GM21576 (cell line): ENCODE results near the gene COQ8B.
"Not testable (repeated sequence)": the region's sequence is repeated elsewhere in the genome, so short reads cannot be mapped to it uniquely, and the experiment has no call there.

Source experiments
- ATAC-seq: cut with Tn5 transposase; IDR thresholded peaks from one replicate; pipeline ENCODE4 v1.9.1; 2021; ENCODE audit warnings: mild to moderate bottlenecking, moderate library complexity; ENCODE audit not compliant: unreplicated experiment

COQ8B gene

GRCh38 chr19:40742886-40743285 is 26.2 kb upstream of the COQ8B start:
- no peak for ATAC-seq

DNA sequence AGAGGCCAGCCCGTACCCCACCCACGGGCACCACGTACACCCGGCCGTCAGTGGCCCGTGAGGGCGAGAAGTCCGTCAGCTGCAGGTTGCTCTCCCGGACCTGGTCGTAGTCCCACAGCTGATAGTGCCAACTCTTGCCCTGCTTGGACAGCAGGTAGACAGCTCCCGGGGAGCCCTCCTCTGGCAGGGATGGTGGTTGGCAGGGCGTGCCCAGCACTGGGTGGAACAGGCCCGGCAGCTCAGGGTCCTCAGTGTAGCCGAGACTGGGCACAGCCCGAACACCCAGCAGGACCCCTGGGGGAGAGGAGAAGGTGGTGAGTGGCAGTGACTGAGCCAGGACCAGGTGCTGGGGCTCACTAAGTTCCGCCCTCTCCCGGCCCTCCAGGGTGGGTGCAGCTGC is 25.8 kb upstream of the COQ8B start:
- no peak for ATAC-seq

DNA sequence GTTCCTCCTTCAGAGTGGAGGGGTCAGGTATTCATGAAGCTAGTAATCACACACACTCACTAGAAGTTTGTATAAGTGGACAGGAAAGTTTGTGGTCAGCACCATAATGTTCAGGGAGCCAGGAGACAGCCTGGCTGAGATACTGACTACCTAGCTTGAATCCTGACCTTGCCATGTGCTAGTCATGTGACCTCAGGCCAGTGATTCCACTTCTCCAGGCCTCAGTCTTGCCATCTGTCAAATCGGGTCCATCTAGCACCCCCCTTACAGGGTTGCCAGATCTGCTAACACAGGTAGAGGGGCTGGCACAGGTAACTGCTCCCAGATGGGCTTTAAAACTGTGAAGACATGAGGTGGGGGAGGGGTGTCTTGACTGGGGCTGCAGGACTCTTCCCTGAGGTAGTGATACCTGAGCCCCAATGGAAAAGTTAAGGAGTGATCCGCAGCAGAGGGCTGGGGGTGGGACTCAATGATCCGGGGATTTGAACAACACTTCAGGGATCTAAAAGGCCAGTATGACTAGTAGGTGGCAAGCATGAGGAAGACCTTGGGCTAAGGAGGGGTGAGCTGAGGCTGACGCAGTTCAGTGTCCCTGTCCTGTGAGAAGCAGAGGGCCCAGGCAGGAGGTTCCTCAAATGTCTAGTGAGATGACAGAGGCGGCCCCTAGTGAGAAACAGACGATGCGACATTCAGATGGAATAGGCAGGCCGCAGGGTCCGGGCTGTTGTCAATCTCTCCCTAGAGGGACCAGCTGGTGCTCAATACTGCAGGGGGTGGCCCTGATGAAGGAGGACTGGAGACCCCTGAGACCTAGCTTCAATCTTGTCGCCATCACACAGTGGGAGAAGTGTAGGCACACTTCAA is 25.1 kb upstream of the COQ8B start:
- no peak for ATAC-seq

DNA sequence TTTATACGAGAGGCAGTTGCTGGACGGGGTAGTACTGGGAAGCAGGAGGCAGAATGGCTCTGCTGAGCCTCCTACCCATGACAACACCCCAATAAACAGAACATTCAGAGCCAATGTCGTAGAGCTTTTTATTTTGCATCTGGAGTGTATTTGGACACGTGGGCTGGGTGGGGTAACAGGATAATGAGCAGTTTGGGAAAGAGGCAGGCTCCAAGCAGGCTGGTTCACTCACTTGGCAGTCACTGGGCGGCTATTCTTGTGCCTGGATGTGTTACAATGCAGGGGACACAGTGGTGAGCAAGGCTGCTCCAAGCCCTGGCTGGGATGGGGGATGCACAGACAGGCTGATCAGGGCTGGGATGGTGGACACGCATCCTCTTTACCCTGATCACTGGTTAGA is 24.1 kb upstream of the COQ8B start:
- no peak for ATAC-seq

- ATAC-seq = no peak
Measured at GRCh38 chr19:40739871-40740703, 23.4 kb upstream of the COQ8B start.

DNA sequence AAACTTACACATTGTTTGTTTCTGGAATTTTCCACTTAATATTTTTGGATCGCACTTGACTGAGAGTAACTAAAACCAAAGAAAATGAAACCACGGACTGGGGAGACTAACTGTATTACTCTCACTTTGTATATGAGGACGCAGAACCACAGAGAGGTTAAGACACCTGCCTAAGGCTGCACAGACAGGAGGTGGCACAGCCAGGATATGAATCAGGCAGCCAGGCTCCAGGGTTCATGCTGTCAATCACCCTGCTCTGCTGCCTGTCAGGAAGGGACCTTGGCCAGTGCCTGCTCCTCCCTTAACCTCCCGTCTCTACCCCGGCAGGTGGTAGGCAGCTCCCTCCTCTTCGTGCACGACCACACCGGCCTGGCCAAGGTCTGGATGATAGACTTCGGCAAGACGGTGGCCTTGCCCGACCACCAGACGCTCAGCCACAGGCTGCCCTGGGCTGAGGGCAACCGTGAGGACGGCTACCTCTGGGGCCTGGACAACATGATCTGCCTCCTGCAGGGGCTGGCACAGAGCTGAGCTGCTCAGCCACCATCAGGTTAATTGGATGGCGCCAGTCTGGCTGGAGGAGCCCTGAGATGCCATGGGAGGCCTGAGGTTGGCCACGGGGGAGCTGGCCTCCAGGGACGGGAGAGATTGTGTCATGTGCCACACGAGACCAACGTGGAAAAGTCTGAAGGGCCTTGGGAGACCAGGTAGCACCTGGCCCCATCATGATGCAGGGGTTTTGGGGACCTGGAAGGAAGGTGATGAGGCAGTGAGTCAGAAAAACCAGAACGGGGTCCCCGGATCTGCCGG is 22.5 kb upstream of the COQ8B start:
- ATAC-seq = no peak

DNA sequence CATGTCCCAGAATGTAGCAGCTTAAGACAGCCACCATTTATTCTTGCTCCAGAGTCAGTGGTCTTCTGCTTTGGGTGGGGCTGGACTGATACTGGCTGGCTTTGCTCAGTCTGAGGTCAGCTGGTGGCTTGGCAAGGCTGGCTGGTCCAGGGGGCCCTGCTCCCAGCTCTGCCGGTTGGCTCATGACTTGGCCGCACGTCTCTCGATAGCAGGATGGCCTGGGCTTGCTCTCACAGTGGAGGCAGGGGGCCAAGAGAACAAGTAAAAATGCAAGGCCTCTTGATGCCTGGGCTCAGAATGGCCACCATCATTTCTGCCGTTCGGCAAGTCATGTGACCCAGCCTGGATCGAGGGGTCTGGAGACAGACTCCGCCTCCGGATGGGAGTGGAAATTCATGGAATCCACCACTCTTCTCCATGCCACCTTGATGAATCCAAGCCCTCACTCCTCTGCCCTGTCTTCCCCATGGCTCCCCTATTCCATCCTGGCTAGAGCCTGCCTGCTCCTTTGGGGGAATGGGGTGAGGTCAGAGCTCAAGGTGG is 20.5 kb upstream of the COQ8B start:
- no peak for ATAC-seq

DNA sequence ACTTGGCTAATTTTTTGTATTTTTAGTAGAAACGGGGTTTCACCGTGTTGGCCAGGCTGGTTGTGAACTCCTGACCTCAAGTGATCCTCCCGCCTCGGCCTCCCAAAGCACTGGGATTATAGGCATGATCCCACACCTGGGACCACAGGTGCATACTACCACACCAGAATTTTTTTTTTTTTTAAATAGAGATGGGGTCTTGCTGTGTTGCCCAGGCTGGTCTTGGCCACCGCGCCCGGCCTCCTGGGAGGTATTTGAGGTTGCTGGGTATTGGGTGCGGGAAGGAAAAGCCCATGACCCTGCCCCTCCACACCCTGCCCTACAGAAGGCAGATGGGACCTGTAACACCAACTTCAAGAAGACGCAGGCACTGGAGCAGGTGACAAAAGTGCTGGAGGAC is 20.0 kb upstream of the COQ8B start:
- no peak for ATAC-seq

GRCh38 chr19:40735013-40735771 is 18.5 kb upstream of the COQ8B start:
- ATAC-seq = no peak

DNA sequence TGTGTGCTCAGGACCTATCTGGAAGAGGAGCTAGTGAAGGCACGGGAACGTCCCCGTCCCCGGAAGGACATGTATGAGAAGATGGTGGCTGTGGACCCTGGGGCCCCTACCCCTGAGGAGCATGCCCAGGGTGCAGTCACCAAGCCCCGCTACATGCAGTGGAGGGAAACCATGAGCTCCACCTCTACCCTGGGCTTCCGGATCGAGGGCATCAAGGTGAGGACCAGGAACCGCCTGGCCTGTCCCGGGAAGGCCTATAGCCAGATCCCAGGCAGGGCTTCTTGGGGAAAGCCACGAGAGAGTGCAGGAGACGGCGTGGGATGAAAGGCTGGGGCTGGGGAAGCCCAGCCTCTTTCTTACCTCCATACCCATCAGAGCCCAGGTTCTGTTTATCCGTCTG is 16.5 kb upstream of the COQ8B start:
- no peak for ATAC-seq

GRCh38 chr19:40732304-40732703 is 15.6 kb upstream of the COQ8B start:
- not testable (repeated sequence) for ATAC-seq

DNA sequence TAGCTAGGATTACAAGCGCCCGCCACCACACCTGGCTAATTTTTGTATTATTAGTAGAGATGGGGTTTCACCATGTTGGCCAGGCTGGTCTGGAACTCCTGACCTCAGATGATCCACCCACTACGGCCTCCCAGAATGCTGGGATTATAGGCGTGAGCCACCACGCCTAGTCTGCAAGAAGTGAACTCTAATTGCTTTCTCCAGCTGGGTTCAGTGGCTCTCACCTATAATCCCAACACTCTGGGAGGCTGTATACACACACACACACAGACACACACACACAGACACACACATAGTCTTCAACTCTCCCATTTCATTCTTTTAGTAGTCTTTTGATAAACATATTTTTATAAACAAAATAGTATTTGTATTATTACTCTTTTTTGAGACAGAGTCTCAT is 13.4 kb upstream of the COQ8B start:
- ATAC-seq = not testable (repeated sequence)

DNA sequence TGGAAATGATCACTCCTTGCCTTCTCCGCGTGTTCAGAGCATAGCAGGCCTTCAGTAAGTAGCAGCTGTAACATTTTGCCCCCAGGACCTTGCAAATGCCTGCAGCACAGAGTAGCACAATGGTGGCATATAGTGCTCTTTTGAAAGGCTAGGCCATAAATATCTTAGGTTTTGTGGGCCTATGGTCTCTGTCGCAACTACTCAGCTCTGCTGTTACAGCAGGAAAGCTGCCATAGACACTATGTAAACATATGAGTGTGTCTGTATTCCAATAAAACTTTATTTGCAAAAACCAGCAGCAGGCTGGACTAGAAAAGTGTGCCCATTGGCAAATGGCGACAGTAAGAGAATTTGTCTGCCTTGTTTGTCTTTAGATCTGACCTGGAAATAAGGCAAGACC is 9.6 kb upstream of the COQ8B start:
- ATAC-seq = no peak

GRCh38 chr19:40724855-40725254 is 8.2 kb upstream of the COQ8B start:
- no peak for ATAC-seq

GRCh38 chr19:40724315-40724714 is 7.6 kb upstream of the COQ8B start:
- ATAC-seq = no peak

DNA sequence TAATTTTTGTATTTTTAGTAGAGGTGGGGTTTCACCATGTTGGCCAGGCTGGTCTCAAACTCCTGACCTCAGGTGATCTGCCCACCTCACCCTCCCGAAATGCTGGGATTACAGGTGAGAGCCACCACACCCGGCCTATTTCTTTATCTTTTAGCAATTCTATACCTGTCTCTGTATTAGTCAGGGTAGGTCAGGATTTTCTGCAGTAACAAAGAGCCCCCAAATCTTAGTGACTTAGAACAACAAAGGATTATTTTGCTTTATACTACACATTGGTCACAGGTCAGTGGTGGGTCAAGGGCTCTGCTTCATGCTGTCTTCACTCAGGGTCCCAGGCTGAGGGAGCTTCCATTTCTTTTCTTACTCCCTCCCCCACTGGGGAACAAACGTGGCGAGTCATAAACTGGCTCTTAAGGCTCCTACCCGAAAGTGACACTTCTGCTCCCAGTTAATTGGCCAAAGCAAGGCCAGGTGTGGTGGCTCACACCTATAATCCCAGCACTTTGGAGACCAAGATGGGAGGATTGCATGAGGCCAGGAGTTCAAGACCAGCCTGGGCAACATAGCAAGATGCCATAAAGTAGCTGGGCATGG is 7.1 kb upstream of the COQ8B start:
- ATAC-seq = no peak

DNA sequence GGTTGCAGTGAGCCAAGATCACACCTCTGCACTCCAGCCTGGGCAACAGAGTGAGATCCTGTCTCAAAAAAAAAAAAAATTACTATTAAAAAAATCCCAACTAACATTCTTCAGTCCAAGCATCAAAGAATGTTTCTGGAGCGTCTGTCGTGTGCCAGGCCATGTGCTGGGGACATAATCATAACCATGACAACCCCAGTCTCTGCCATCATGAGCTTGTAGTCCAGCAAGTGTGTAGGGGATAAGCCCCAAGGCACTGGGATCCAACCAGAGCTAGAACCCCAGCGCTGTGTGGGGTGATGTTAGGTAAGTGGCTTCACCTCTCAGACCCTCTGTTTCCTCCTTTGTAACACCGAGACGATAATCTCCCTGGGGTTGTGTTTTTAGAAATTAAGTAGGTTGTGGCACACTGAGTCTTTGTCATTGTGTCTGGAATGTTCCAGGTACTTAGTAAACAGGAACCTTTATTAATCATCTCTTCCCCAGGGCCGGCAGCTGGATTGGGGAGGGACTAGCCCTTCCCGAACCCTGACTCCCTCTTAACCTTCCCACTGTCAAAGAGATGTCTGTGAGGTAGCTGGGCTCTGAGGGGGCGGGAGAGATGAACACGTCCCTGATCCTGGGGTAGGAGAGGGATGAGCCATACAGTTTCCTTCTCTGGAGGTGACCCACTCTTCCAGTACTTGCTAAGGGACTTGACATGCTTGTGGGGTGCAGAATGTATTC is 5.4 kb upstream of the COQ8B start:
- ATAC-seq = no peak

DNA sequence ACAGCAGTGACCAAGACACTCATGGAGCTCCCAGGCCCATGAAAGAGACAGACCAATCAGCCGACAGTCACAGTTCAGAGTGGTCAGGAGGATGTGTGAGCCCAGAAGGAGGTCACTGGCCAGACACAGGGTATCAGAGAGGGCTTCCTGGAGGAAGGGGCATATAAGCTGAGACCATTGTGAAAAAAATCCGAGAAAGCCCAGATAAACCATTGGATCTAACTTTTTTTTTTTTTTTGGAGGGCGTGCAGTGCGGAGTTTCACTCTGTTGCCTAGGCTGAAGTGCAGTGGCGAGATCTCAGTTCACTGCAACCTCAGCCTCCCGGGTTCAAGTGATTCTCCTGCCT is 4.4 kb upstream of the COQ8B start:
- no peak for ATAC-seq

- no peak for ATAC-seq
Measured at GRCh38 chr19:40719414-40719894, 2.8 kb upstream of the COQ8B start.
